A549 (cell line): ENCODE measurements around the gene FAM240A.

Experiments used
- CTCF ChIP-seq: fragments of >200 bp; sonication (Bioruptor Twin); formaldehyde crosslinking; IDR thresholded peaks from 3 replicates; pipeline ENCODE4 v1.5.1; 2016
- EP300 ChIP-seq, 2 experiments: fragments of >200 bp; sonication (Bioruptor Twin); formaldehyde crosslinking; IDR thresholded peaks; 2 replicates in 1 of 2; 3 replicates in 1 of 2; pipeline ENCODE4 v1.6.1; 2016 to 2017
- JUN ChIP-seq, 2 experiments: fragments of >200 bp; sonication (Bioruptor Twin); formaldehyde crosslinking; IDR thresholded peaks; 2 replicates in 1 of 2; 3 replicates in 1 of 2; pipeline ENCODE4 v1.6.1; 2016 to 2017
- MAZ ChIP-seq: fragments of 150-350 bp; IDR thresholded peaks from 2 replicates; pipeline ENCODE4 v1.6.1; 2014; ENCODE audit warnings: antibody characterized with exemption, low read depth, low read length, borderline replicate concordance
- NR3C1 ChIP-seq: fragments of >200 bp; sonication (Bioruptor Twin); formaldehyde crosslinking; IDR thresholded peaks from 3 replicates; pipeline ENCODE4 v1.6.1; 2017
- PBX3 ChIP-seq: IDR thresholded peaks from 2 replicates; pipeline ENCODE4 v1.6.1; 2012
- PHF8 ChIP-seq: fragments of 200-600 bp; sonication (generic); IDR thresholded peaks from 2 replicates; pipeline ENCODE4 v1.6.1; 2016; ENCODE audit warnings: low read depth, mild to moderate bottlenecking, antibody characterized with exemption, moderate library complexity, borderline replicate concordance
- POLR2A ChIP-seq: IDR thresholded peaks from 2 replicates; pipeline ENCODE4 v1.6.1; 2012; ENCODE audit warnings: mild to moderate bottlenecking, low read length
- POLR2AphosphoS2 ChIP-seq: conservative IDR thresholded peaks from 2 replicates; pipeline ENCODE4 v1.6.1; 2012; ENCODE audit warnings: low read length, improper control_type of control experiment, inconsistent platforms
- ZNF302 ChIP-seq: fragments of 250-450 bp; sonication (Bioruptor Pico); IDR thresholded peaks from 2 replicates; pipeline ENCODE4 v1.9.0; 2021; ENCODE audit warnings: inconsistent platforms, mild to moderate bottlenecking, moderate library complexity
- TF ChIP-seq, protein P1 (sequence below): fragments of 150-350 bp; IDR thresholded peaks from 2 replicates; pipeline ENCODE4 v1.6.1; 2014; ENCODE audit warnings: low read depth, mild to moderate bottlenecking, low read length
- TF ChIP-seq, protein P2 (sequence below): IDR thresholded peaks from 2 replicates; pipeline ENCODE4 v1.6.1; 2012

- TF ChIP-seq EP300 (IDR thresholded peaks at IDR 0.05): no peak
- no peak for TF ChIP-seq PBX3
- TF ChIP-seq, protein P1, sequence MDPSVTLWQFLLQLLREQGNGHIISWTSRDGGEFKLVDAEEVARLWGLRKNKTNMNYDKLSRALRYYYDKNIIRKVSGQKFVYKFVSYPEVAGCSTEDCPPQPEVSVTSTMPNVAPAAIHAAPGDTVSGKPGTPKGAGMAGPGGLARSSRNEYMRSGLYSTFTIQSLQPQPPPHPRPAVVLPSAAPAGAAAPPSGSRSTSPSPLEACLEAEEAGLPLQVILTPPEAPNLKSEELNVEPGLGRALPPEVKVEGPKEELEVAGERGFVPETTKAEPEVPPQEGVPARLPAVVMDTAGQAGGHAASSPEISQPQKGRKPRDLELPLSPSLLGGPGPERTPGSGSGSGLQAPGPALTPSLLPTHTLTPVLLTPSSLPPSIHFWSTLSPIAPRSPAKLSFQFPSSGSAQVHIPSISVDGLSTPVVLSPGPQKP: no peak
- TF ChIP-seq CTCF: no peak
- no peak for TF ChIP-seq MAZ
- no peak for TF ChIP-seq ZNF302 (CRISPR knock-in tag)
- no peak for TF ChIP-seq JUN (IDR thresholded peaks at IDR 0.05)
- TF ChIP-seq PHF8: no peak
- no peak for TF ChIP-seq POLR2A
- TF ChIP-seq NR3C1: no peak
- TF ChIP-seq, protein P2, sequence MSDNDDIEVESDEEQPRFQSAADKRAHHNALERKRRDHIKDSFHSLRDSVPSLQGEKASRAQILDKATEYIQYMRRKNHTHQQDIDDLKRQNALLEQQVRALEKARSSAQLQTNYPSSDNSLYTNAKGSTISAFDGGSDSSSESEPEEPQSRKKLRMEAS: no peak
- no peak for TF ChIP-seq POLR2AphosphoS2
These were observed 37.1 kb downstream of the FAM240A start for GRCh38 chr3:46649436-46649835.
